Measurements from ENCODE around the gene FBXO42.

DNA sequence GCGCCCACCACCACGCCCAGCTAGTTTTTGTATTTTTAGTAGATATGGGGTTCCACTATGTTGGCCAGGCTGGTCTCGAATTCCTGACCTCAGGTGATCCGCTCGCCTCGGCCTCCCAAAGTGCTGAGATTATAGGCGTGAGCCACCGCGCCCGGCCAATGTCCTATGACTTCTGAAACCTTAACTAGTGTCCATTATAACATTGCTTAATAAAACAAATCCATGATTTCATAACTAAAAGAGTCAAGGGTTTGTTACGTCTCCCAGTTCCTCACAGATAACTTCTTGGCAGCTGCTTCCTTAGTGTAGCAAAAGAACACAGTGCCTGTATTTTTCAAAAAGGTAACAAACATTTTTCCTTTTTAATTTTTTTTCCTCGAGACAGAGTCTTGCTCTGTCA, 53.6 kb downstream of the FBXO42 start:
- TF ChIP-seq, protein P1, sequence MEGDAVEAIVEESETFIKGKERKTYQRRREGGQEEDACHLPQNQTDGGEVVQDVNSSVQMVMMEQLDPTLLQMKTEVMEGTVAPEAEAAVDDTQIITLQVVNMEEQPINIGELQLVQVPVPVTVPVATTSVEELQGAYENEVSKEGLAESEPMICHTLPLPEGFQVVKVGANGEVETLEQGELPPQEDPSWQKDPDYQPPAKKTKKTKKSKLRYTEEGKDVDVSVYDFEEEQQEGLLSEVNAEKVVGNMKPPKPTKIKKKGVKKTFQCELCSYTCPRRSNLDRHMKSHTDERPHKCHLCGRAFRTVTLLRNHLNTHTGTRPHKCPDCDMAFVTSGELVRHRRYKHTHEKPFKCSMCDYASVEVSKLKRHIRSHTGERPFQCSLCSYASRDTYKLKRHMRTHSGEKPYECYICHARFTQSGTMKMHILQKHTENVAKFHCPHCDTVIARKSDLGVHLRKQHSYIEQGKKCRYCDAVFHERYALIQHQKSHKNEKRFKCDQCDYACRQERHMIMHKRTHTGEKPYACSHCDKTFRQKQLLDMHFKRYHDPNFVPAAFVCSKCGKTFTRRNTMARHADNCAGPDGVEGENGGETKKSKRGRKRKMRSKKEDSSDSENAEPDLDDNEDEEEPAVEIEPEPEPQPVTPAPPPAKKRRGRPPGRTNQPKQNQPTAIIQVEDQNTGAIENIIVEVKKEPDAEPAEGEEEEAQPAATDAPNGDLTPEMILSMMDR (IDR thresholded peaks at IDR 0.05): no peak
- TF ChIP-seq POLR2A (IDR thresholded peaks at IDR 0.05) (no peak), POLR2AphosphoS5 (IDR thresholded peaks at IDR 0.05) (no peak)

Measured in upper lobe of left lung (tissue), 4 donors.